Body of pancreas (tissue), 4 donors: ENCODE measurements around the gene DLGAP1. TPM values are rescaled to one million over a fixed set of nuclear protein-coding genes. Genes with fewer than 3 reads are reported as not detected.

Experiments
- ATAC-seq: fragments of 150-250 bp; one replicate; pipeline ENCODE4 v1.9.1; 2016
- DNase-seq, 4 donors: peaks; one replicate each; pipeline ENCODE4 v3.0.0-alpha.2; 2019
- H3K27ac ChIP-seq, 4 donors: fragments of 200-600 bp; sonication (generic); 1 replicate in 3 of 4; 2 replicates in 1 of 4; pipeline versions ENCODE4 v1.5.1 to v1.6.1; 2016 to 2019; ENCODE audit warnings: mild to moderate bottlenecking in 1 of 4, mixed read lengths in 1 of 4, moderate library complexity in 1 of 4
- H3K27me3 ChIP-seq, 2 donors: fragments of 200-600 bp; sonication (generic); one replicate each; pipeline ENCODE4 v1.6.0; 2016; ENCODE audit warnings: mild to moderate bottlenecking in 1 of 2
- H3K36me3 ChIP-seq, 2 donors: fragments of 200-600 bp; sonication (generic); replicated peaks in 1 of 2; 2 replicates each; pipeline ENCODE4 v1.5.1; 2016; ENCODE audit warnings: low read depth in 2 of 2; ENCODE audit not compliant: insufficient read depth in 1 of 2
- H3K4me1 ChIP-seq: fragments of 200-600 bp; sonication (generic); one replicate; pipeline ENCODE4 v1.6.0; 2016
- H3K4me3 ChIP-seq, 2 donors: fragments of 200-600 bp; sonication (generic); 1 replicate in 1 of 2; 2 replicates in 1 of 2; pipeline ENCODE4 v1.5.1; 2016 to 2019
- H3K9me3 ChIP-seq, 3 donors: fragments of 200-600 bp; sonication (generic); 1 replicate in 2 of 3; 2 replicates in 1 of 3; pipeline ENCODE4 v1.5.1; 2016
- CTCF ChIP-seq, 7 experiments: fragments of 450-650 bp in 4 of 7; fragments of 200-600 bp in 3 of 7; sonication (generic) in 3 of 7; IDR thresholded peaks; one replicate each; pipeline ENCODE4 v1.5.1; 2016 to 2019; ENCODE audit warnings: antibody characterized with exemption in 7 of 7
- POLR2A ChIP-seq, 3 donors: fragments of 450-650 bp; IDR thresholded peaks; one replicate each; pipeline ENCODE4 v1.6.1; 2016; ENCODE audit warnings: antibody characterized with exemption in 3 of 3, mild to moderate bottlenecking in 2 of 3
- WGBS, 2 donors: methylation state at CpG; one replicate each; pipeline ENCODE4 v1.1.5; 2017; 5-methylcytosine and 5-hydroxymethylcytosine counted together
- intact Hi-C: fragments of 100-400 bp; cut with DNase I; formaldehyde crosslinking; loops from one replicate; pipeline ENCODE4 v1.15.1; 2023
- total RNA-seq, 2 donors: library from RNA; depleted of rRNA; stranded (reverse); fragments of >200 nt; gene quantifications; one replicate each; pipeline ENCODE4 v1.1.0, GENCODE V29; 2016

DLGAP1 gene
- total RNA-seq, 2 donors from 2014 or later = 0.52 to 7.9 TPM

- WGBS, 2 donors = 17 to 25% methylated on average over 4 of the region's 4 CpGs
- Histone ChIP-seq H3K4me3 (no peak overlapping the region), H3K9me3 (no peaks in the 10 kb centered on the region), H3K27ac (no peak overlapping the region), H3K4me1 (no peaks in the 10 kb centered on the region), H3K36me3 (no peaks in the 10 kb centered on the region), H3K27me3 (no peaks in the 10 kb centered on the region)
- TF ChIP-seq CTCF (IDR thresholded peaks at IDR 0.05) (no peak), POLR2A (IDR thresholded peaks at IDR 0.05) (no peak)
- peak in 2 of 4 donors; percentile 24 to 45 for DNase-seq
- intact Hi-C loops = no loop called here
- ATAC-seq = peak; percentile 55
Observed at GRCh38 chr18:4264347-4264791, 190.7 kb downstream of the DLGAP1 start.

- TF ChIP-seq CTCF (IDR thresholded peaks at IDR 0.05) = no peak
- no peak for TF ChIP-seq POLR2A (IDR thresholded peaks at IDR 0.05)
- Histone ChIP-seq H3K36me3 (no peaks in the 10 kb centered on the region), H3K4me1 (no peaks in the 10 kb centered on the region), H3K9me3 (no peaks in the 10 kb centered on the region), H3K27ac (no peak overlapping the region), H3K27me3 (no peaks in the 10 kb centered on the region), H3K4me3 (no peak overlapping the region)
- DNase-seq (no peak), ATAC-seq (no peak)
- 73 to 84% methylated on average over 3 of the region's 3 CpGs for WGBS, 2 donors
- intact Hi-C loops = no loop called here
Observed at GRCh38 chr18:4260107-4260506, 195.0 kb downstream of the DLGAP1 start.

- ATAC-seq (no peak), DNase-seq (no peak)
- Histone ChIP-seq H3K36me3 (no peaks in the 10 kb centered on the region), H3K27ac (no peak overlapping the region), H3K27me3 (no peaks in the 10 kb centered on the region), H3K4me3 (no peak overlapping the region), H3K4me1 (no peaks in the 10 kb centered on the region), H3K9me3 (no peaks in the 10 kb centered on the region)
- 48 to 51% methylated on average over 7 of the region's 7 CpGs for WGBS, 2 donors
- TF ChIP-seq POLR2A (IDR thresholded peaks at IDR 0.05) = no peak
- no peak for TF ChIP-seq CTCF (IDR thresholded peaks at IDR 0.05)
- intact Hi-C loops = no loop called here
Observed at GRCh38 chr18:4256766-4257417, 198.2 kb downstream of the DLGAP1 start.

- intact Hi-C loops = no loop called here
- Histone ChIP-seq H3K9me3 (no peaks in the 10 kb centered on the region), H3K27ac (no peak overlapping the region), H3K4me3 (no peak overlapping the region), H3K4me1 (no peaks in the 10 kb centered on the region), H3K27me3 (no peaks in the 10 kb centered on the region), H3K36me3 (no peaks in the 10 kb centered on the region)
- 78 to 83% methylated on average over 7 of the region's 7 CpGs for WGBS, 2 donors
- no peak for ATAC-seq
- DNase-seq = no peak
- TF ChIP-seq CTCF (IDR thresholded peaks at IDR 0.05) (no peak), POLR2A (IDR thresholded peaks at IDR 0.05) (no peak)
Observed at GRCh38 chr18:4254840-4255239, 200.3 kb downstream of the DLGAP1 start.

- Histone ChIP-seq H3K36me3 (no peaks in the 10 kb centered on the region), H3K27me3 (no peaks in the 10 kb centered on the region), H3K4me1 (no peaks in the 10 kb centered on the region), H3K9me3 (no peaks in the 10 kb centered on the region), H3K27ac (no peak overlapping the region), H3K4me3 (no peak overlapping the region)
- no peak for DNase-seq
- intact Hi-C loops = no loop called here
- TF ChIP-seq POLR2A (IDR thresholded peaks at IDR 0.05) (no peak), CTCF (IDR thresholded peaks at IDR 0.05) (no peak)
- WGBS, 2 donors = 78 to 79% methylated on average over 4 of the region's 4 CpGs
- no peak for ATAC-seq
Observed at GRCh38 chr18:4252829-4253228, 202.3 kb downstream of the DLGAP1 start.
